AG08395 (cell line): Measurements from ENCODE around the gene DMRTB1.

Source experiments
- DNase-seq: peaks from one replicate; pipeline ENCODE4 v3.0.0; 2012; ENCODE audit warnings: mixed read lengths, low spot score

DMRTB1 gene

GRCh38 chr1:53435151-53435550 lies 24.0 kb upstream of the DMRTB1 start:
- no peak for DNase-seq

- no peak for DNase-seq
Measured at GRCh38 chr1:53438427-53439336, 20.5 kb upstream of the DMRTB1 start.

DNA sequence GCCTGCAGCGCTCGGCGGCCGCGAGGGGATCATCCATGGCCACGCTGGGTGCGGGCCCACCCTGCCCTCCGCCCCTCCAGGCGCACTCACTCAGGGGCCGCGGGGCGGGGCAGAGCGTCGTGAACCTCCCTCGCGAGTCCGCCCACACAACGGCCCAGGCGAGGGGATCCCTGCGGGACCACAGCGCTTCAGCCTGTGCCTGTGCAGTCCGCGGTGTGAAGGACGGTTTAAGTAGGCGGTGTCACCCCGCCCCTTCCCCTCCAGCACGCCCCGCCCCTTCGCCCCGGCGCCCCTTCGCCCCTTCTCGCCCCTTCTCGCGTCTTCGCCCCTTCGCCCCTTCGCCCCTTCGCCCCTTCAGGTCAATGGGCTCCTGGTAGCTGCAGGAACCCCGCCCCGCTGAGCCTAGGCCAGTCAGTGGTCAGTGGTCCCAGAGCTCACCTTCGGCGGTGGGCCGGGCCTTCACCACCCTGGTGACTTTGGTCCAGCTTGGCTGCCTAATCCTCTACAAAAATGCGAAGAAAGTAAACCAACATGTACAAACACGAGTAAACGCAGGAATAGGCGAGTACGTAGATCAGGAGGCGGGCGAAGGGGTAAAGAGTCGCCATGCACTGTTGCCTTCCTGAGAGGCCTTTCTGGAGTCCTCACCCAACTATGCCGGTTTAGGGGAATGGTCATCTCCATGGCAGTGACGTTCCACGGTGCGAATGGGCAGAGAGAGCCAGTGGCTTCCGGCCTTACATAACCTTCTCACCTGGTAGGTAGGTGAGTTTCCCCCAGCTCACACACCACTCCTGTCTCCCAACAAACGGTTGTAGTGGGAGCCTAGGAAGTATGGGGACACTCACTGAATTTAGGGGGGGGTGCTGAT lies 19.6 kb upstream of the DMRTB1 start:
- no peak for DNase-seq

- DNase-seq, result no peak
Measured at GRCh38 chr1:53440633-53441032, 18.6 kb upstream of the DMRTB1 start.

DNA sequence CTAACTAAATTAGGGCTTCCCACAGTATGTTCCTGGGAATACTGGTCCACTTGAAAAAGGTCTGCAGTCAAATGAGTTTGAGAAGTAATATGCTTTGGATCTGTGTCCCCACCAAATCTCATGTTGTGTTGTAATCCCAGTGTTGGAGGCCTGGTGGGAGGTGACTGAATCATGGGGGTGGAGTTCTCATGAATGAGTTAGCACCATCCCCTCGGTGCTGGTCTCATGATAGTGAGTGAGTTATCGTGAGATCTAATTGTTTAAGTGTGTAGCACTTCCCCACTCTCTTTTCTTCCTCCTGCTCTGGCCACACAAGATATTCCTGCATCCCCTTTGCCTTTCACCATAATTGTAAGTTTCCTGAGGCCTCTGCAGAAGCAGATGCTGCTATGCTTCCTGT lies 16.9 kb upstream of the DMRTB1 start:
- no peak for DNase-seq

DNA sequence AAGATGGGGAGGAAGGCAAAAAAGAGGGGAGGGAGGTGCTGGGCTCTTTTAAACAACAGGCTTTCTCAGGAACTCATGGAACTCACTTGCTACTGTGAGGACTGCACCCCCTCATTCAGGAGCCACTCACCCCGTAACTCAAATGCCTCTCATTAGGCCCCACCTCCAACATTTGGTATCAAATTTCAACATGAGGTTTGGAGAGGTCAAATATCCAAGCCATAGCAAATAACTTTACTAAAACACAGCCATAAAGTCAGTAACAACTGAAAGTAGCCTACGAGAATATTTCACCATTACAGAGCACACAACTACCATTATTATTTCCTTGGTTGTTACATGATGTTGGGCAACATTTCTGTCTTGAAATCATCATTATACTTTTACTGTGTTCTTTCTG lies 13.1 kb upstream of the DMRTB1 start:
- DNase-seq, result no peak

GRCh38 chr1:53447413-53447812 lies 11.8 kb upstream of the DMRTB1 start:
- no peak for DNase-seq

DNA sequence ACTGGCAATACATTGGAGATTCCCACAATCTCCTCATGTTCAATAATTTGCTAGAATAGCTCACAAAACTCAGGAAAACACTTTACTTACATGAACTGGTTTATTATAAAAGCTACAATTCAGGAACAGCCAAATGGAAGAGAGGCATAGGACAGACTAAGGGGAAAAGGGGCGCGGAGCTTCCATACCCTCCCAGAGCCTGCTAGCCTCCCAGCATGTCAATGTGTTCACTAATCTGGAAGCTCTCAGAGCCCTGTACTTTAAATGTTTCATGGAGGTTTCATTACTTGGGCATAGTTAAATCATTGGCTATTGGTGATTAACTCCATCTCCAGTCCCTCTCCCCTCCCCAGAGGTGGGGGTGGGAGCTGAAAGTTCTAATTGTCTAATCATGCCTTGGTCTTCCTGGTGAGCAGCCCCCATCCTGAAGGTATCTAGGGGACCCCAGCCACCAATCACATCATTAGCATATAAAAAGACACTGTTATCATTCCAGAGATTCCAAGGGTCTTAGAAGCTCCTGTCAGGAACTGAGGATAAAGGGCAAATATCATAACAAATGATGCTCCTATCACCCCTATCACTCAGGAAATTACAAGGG lies 10.9 kb upstream of the DMRTB1 start:
- no peak for DNase-seq

DNA sequence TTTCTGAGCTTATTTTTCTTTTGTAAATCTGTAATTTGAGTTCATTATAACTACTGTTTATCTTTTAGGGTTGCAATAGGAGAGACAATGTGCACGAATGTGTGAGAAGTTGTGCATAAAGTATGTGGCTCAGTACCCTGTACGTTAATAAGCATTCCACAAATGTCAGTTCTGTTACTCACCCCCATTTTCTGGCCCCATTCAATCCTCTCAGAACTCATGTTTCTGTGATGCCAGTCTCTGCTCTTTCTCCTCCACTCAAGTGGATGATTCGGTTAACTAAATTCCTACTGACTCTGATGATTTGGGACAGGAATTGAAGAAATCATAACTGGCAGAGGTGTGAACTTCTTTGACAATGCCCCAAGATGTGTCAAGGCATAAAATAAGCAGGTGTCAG lies 10.2 kb upstream of the DMRTB1 start:
- DNase-seq, result peak; percentile 76

DNA sequence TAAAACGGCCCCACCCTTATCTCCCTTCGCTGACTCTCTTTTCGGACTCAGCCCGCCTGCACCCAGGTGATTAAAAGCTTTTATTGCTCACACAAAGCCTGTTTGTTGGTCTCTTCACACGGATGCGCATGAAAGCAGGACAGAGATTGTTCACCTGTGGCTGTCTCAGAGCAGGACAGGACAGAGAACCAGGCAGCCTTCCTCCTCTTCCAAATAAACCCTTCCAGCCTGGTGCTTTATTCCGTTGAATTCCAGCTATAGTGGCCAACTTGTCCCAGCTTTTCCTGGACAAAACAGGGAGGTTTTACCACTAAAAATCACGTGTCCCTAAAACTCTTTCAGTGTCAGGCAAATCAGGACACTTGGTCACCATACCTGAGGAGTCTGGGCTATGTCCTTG lies 9.5 kb upstream of the DMRTB1 start:
- DNase-seq, result no peak

DNA sequence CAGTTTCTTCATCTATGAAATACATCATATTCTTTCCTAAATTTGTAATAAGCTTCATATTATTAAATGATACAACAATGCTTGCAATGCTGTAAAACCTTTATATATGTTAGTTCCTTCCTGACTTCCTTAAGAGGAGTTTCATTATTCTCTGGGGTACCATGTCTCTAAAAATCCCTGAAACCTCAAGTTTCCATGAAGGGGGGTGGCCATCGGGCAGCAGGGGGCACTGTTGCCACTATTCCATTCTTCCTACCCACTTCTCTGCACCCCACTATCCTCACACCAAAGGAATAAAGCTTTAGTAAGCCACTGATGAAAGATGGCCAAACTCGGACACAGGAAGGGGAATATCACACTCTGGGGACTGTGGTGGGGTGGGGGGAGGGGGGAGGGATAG lies 9.0 kb upstream of the DMRTB1 start:
- no peak for DNase-seq

DNA sequence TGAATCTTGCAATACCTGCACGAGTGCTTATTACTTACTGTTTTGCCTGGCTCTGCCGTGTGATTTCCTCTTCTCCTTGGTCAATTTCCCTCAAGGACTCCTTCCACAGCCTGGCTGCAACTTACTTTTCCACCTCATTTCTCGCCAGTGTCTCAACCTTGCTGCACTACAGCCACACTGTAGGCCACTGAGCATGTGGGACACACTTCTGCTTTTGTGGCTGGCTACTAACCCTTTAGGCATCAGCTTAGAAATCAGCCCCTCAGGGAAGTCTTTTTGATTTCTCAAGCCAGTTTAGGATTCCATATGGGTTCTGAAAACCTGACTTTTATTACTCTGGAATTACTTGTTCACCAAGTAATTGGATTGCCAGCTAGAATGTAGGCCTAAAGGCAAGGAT lies 5.2 kb upstream of the DMRTB1 start:
- no peak for DNase-seq

DNA sequence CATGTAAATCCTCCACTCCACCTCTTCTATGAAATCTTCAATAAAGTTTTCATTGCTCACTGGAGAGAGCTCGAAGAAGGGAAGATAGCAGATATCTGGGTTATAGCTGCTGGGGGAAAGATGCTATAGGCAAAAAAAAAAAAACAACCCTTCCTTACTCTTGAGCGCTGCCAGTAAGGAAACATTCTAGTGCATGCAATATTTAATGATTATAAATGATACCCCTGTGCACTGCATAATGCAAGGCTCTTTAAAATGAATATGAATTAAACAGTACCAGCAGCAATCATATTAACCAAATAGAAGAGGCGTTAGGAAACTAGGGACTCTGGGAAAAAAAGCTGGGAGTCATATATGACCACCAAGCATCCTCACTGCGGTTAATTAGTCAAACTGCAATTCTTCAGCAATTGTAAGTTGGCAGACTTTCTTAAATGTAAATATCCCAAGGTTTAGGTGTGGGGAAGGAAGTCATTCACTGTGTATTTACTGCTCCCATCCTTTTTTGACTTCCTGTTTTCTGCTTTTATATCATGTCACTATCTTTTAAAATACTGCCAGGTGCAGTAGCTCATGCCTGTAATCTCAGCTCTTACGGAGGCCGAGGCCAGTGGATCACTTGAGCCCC lies 3.7 kb upstream of the DMRTB1 start:
- no peak for DNase-seq

DNA sequence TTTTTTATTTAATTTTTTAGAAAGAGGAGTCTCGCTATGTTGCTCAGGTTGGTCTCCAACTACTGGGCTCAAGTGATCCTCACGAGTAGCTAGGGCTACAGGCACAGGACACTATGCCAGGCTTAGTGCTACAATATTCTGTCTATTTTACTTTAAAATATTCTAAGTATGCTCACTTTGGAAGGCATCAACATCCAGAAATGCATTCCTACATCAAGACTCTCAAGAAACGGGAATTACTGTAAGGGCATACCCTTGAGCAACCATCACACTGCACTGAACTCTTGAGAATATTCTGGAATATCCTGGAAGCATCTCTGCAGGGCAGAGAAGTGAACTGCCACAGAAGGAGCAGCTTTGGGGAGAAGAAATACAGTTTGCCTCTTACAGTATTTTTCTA lies 565 bp upstream of the DMRTB1 start:
- DNase-seq, result no peak

DNA sequence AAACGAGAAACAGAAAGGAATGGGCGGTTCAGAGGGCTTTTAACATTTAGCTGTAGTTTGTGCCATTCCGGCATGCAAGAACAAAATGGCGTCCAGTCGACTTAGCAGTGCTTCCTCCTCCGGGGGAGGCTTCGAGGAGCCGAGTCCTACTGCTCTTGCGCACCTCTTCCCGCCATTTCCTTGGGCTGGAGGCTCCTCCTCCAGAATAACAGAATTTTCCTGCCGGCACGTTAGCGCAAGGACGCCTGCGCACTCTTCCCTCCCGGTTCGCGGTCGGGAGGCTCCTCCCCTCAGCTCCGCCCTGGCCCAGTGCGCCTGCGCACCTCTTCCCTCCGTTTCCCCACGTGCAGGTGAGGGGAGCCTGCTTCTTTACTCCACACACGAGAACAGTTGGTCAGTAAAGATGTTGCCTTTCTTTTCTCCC lies 1.0 kb downstream of the DMRTB1 start:
- no peak for DNase-seq

DNA sequence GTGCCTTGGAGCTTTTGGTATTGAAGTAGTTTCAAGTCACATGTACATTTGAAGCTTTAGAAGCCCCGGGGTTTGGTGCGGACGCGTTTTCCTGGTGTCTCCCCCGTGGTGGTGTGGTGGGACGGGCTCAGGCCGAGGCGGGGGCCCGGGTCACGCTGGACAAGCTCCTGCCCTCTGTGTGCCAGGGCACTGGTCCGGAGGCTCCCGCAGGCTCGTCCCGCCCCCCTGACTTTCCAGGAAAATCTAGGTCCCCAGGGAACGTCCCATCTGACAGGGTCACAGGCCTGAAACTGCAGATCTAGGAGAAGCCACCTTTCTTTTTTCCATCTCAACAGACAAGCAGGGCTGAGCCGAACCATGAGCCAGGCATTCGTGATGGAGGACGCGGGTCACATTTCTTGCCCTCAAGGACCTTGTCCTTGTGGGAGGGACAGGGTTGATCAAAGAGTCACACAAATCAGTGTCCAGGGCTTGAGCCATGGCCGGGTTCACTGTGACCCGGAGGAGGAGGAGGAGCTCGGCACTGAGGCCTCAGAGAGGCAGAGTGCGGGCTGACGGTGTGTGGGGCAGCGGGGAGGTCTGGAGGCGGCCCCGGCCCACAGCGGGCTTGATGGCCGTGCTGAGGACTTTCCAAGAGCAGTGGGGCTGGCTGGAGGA lies 1.6 kb downstream of the DMRTB1 start:
- DNase-seq, result no peak

DNA sequence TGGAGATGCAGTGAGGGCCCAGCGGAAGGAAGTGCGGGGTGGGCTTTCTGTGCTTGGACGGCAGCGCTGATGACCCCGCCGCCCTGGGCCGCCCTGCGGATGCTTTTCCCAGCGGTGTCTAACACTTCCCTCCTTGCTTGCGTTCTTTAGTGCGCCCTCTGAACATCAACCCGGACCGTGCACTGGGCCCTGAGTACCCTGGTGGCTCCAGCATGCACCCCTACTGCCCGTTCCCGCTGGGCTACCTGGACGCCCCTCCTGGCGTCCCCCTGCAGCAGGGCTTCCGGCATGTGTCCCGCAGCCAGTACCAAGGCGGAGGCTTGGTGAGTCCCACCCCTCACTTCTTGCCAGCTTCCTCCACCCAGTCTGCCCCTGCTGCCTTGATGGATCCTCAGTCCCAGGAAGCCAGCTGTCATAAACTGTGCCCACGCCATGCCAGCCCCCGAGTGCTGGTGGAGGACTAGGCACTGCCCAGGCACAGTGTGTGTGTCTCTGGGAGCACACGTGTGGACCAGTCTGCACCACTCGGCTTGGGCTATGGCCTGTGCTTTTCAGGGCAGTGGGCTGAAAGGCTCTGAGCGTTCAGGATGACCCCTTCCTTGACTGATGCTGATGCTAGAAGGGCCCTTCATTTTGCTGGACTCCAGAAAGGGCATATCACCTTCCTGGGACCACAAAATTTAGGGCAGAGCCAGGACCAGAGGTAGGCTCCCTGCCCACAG lies 2.3 kb downstream of the DMRTB1 start:
- no peak for DNase-seq

DNA sequence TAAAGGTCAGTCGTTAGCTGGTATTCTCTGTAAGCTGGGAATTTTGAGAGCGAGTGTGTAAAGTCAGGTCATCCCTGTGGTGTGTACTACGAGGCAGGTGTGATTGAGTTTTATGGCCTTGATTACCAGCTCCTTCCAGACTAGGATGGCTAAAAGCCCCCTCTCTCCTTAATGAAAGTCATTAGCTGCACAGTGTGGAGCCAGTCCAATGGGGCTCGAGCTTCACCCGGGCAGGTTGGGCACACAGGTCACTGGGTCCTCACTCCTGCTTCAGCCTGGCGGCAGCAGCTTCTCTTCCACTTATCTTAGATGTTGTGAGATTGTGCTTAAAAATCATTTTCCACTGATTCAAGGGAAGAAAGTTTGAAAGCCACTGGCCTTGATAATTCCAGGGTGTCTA lies 3.0 kb downstream of the DMRTB1 start:
- no peak for DNase-seq

DNA sequence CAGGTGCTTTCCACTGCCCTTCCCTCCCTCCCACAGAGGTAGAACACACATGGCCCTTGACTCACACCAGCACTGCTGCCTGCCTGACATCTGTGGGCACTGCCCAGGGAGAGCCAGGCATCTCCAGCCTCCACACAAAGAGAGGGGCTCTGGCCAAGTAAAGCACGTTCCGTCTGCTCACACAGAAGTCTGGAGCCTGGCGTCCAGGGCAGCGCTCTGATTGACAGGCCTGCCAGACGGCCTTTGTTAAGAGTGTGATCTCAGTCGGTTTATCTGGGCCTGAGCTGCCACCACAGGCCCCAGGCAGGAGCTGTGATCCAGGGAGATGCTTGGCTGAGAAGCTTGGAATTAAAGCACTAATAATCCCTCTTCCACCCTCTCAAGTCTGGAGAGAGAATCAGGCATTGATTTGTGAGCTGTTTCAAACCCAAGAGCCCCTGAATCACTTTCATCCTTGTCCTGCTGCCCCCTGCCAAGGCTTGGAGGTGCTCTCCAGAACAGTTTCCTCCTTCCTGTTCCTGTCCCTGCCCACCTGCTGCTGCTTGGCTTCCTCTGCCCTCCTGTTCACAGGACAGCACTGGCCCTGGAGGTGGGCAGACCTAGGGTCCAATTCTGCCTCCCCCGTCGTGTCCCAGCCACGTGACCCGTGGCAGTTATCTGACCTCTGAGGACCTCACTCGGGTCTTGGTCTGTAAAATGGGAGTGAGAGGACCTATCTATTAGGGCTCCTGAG lies 3.7 kb downstream of the DMRTB1 start:
- DNase-seq, result no peak
